Right hindlimb (tissue), 1 donor: ENCODE data around the gene BBX.

Experiments used
- DNase-seq: peaks from one replicate; pipeline ENCODE4 v3.0.0-alpha.2; 2018

BBX gene

DNA sequence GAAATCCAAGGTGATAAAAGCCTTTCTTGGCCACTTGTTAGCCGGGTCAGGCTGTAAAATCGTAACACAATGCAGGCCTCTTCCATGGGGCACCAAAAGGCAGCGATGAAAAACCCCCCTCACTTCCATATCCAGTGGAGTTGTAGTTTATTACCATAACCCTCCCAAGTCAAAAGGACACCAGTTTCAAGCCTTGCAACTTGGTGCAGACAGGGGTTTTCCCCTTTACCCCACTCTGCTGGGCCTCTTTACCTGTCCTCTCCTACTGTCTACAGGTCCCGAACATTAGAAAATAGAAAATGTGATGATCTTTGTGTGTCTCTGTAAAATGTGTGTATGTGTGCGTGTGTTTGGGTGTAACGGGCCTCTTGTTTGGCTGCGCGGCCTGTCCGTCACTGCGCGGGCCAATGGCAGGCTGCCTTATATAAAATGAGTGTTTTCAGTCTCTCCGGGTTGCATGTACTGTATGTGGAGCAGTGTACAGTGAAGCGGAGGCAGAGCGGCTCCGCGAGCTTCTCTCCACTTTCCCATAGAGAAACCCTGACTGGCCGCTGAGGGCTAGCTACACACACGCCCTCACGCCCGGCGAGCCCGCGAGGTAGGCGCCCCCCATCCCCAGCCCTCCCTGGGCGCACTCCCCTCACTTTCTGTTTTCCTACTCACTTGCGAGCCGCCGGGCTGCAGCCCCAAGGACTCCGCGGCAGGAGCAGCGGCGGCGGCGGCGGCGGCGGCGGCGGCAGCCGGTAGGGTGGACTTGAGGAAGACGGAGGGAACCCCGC lies at the start of gene BBX:
Gene BBX (plus strand): TSS at position 453 of the 779 bp plus-strand sequence. CDS start 187,499 bp downstream, outside the sequence.
- DNase-seq: peak; percentile 99

DNA sequence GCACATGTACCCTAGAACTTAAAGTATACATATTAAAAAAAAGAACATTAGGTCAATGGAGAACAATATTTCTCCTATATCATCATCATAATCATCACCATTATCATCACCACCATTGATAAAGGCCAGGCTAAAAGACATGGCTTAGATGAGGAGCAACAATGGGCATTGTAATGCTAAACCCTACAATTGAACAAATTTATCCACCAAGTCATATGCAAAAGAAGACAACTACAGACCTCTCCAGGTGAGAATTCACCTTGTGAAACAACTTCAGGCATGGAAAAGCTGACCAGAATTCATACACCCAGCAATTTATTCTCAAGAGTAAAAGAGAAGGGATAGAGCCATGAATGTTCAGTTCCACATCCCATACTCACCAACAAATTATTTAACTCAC lies 46.3 kb upstream of the BBX start:
- DNase-seq: no peak

GRCh38 chr3:107487490-107487889 lies 35.3 kb upstream of the BBX start:
- DNase-seq: no peak

- no peak for DNase-seq
Observed at GRCh38 chr3:107488942-107489341, 33.8 kb upstream of the BBX start.

GRCh38 chr3:107493134-107493533 lies 29.6 kb upstream of the BBX start:
- no peak for DNase-seq

- DNase-seq: no peak
Observed at GRCh38 chr3:107496855-107497254, 25.9 kb upstream of the BBX start.

- DNase-seq: no peak
Observed at GRCh38 chr3:107498646-107499045, 24.1 kb upstream of the BBX start.

GRCh38 chr3:107506458-107506857 lies 16.3 kb upstream of the BBX start:
- no peak for DNase-seq

DNA sequence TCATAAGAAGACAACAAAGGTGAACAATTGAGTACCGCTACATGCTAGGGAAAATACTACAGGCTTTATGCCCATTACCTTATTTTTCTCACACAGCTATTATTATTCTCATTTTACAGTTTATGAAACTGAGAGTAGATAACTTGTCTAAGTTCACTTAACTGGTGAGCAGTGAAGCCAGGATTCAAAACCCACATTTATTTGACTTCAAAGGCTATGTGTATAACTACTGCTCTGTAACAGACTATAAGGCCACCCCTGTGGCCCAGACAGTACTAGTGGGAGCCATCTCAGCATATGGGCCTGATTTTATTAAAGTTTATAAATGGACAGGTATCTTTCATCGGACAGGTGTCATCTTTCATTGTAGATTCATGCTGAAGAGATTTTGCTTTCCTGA lies 14.4 kb upstream of the BBX start:
- DNase-seq: no peak

GRCh38 chr3:107512108-107512507 lies 10.7 kb upstream of the BBX start:
- DNase-seq: no peak

DNA sequence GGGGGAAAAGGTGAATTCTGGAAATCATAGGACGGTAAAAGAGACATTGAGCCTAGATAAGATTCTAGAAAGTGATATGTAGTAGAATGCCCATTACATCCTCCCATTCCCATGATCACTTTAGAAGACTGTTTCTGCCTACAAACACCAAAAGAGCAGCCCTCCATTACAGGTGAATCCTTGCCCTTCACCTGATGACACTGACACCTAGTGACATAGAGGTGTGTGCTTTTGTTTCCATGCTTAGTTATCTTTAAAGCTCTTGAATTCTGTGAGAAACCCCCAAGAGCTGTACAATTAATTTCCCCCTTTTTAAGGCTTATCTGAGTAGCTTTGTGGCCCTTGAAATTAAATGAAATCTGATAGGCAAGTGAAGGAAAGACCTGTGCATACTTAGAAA lies 8.3 kb upstream of the BBX start:
- DNase-seq: no peak

DNA sequence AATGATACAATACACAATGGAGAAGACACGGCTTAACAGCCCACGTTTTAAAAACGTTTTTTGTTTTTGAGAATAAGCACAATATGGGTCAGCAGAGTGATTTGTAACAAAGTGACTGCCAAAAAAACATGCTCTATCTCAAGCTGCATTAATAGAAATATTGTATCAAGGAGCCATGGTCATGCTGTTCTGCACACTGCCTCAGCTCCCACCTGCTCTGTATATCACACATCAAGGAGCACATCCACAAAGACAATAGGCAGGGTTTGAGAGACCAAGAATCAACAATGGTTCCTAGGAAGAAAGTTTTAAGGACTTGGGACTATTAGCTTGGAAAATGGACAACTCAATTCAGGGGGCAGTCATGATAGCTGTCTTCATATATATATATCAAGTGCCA lies 6.3 kb upstream of the BBX start:
- DNase-seq: no peak

DNA sequence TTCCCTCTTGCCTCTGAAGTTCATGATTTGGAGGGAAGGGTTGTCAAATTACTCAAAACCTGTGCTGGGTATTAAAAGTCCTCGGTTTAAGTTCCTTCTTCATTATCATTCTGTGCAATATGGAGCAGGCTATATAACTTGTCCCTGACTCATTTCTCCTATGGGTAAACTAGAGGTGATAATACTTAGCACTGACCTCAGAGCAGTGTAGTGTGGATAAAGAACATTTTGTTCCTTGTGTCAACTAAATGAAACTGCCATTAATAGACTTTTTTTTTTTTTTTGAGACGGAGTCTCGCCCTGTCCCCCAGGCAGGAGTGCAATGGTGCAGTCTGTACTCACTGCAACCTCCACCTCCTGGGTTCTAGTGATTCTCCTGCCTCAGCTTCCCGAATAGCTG lies 2.2 kb upstream of the BBX start:
- no peak for DNase-seq

DNA sequence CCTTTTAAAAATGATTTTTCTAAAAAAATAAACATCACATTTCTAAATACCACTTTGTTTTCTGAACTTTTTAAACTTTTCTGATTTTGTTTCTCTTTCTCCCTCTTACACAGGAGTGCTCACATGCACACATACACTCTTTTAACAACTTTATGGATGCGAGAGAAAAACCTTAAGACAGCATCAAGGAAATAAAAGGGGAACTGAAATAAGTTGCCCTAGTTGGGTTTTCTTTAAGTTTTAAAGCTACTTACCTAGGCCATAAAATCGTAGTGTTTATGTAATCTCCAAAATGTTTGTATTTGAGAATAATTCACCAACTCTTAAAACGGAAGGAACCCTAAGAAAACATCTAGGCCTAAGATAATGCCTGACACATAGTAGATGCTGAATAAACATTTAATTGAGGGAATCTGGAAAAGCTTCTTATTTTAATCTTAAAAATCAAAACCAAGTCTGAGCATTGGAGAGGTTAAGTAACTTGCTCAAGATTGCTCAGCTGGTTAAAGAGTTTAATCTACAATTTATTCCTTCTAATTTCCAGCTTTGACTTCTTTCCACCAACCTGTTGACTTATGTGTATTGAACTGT lies 1.2 kb upstream of the BBX start:
- no peak for DNase-seq

- DNase-seq: no peak
Observed at GRCh38 chr3:107523289-107523538, 452 bp downstream of the BBX start.

DNA sequence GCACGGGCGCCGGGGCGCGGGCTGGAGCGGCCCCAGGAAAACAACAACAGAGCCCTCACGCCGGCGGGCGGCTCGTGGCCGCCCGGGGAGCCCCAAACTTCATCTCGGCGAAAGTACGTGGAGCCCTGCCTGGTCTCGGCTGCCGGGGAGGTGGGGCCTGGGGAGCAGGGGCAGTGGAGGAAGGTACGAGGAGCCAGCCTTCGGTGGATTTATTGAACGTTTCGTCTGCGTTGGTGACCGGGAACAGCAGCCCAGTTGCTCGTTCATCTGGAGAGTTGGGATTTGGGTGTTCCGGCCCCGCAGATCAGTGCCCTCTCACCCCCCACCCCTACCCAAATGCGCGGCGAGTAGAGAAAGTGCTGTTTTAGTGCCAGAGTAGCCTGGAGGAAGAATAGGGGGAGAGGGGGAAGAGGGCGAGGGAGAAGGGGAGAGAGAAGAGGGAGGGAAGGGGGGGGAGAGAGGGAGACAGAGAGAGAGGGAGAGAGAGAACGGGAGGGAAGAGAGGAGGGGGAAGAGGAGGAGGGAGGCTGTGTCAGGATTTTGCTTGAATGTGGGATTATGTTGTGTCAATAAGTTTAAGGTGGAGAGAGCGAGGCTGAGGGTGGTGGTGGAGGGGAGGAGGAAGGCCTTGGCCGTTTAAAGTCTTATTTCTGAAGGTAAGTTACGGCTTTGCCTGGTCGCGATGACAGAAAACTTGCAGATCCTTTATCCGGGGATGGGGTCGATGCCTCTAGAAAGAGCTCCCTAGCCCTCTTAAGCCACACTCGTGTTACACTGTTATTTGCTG lies 970 bp downstream of the BBX start:
- DNase-seq: peak; percentile 74

DNA sequence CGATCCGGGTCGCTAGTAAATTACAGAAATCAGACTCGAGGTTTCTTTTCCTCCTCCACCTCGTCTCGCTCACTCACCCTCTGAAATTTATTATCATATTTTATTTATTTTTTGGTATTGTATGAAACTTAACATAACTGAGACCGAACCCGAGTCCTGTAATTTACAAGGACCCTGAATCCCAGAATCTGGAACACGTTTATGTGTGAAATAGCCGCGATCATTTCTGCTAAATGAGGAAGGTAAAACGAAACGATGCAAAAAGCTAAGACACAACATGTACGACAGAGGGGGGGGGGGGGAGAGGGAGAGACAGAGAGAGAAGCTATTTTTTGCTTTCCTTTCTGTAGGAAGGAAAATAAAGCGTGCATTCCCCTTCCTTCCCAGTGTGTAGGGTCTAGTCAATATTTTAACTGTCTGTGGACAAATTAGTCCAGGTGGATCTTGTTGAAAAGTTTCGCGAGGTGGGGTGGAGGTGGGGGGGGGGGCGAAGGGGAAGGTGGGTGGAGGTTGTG lies 1.6 kb downstream of the BBX start:
- DNase-seq: no peak

DNA sequence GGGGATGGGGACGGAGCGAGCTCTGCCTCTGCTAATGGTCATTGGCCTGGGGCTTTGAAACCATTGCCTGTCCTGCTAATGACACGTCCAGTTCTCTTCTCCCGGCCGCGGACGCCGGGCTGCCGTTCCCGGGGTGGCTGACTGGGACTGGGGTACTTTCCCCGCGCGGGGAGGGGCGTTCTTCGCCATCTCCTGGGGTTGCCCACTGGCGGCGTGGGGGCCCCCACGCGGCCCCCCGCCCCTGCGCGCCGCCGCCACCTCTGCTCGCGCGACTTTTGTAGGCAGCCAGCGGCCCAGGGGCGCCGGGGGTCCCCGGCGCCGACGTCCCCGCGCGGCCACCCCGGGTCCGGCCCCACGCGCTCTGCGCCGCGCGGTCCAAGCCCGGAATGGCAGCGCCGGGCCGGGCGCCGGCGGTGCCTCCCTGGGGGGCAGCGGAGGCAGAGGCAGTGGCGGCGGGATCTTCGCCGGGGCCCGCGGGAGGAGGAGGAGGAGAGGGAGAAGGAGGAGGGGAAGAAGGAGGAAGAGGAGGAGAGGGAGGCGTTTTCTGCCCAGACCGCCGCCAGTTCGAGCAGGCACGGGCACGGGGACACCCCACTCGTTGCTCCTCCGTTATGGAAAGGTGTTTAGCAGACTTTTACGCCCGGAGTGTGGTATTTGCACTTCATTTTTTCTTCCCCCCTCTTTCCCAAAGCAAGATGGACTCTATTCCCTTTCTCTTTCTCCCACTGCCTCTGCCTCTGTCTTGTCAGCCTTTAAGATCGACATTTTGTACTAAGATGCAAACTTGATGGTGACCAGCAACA lies 2.3 kb downstream of the BBX start:
- peak; percentile 73 for DNase-seq

GRCh38 chr3:107525644-107526305 lies 3.0 kb downstream of the BBX start:
- peak; percentile 37 for DNase-seq

DNA sequence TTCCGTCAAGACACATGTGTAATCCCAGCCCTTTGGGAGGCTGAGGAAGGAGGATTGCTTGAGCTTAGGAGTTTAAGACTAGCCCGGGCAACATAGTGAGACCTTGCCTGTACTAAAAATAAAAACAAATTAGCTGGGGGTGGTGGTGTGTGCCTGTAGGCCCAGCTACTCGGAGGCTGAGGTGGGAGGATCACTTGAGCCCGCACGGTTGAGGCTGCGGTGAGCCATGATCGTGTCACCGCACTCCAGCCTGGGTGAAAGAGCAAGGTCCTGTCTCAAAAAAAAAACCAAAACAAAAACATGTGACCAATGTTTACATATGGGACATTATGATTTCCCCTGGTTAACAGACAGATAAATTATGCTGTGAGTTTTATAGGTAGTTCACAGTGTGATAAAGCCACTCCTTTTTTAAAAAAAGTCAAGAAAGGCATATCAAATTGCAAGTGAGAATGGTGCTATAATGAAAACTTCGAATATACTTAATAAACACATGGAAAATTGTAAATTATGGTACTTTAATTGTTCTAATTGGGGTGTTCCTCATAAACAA lies 9.2 kb downstream of the BBX start:
- no peak for DNase-seq

DNA sequence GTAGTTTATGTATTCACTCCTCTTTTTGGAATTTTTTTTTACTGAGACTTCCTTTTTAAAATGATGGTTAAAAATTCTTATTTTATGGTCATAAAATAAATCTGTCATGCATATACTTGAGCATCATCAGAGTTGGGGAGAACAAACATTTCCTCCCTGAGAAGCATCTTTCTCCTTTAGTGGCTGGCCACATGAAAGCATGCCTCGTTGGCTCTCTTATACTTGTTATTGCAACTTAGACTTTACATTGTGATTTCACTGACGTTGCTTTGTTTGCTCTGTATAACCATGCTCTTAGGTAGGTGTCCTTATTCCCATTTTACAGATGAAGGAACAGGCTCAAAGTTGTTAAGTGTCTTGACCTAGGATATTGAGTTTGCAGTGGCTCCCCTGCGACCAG lies 18.1 kb downstream of the BBX start:
- DNase-seq: no peak

GRCh38 chr3:107542665-107543064 lies 19.9 kb downstream of the BBX start:
- no peak for DNase-seq
